ENCODE measurements around the gene ADGRL1. TPM values are rescaled to one million over a fixed set of nuclear protein-coding genes. Genes with fewer than 3 reads are reported as not detected.
A peak's percentile ranks its signal among the peaks of the same experiment; 100 is the strongest.

The ADGRL1 gene
- total and polyA plus RNA-seq, 9 of the 15 experiments (the other 6 are each of a cell fraction or from before 2014, with no cell fraction given), result 0.14 to 37.0 (median 8.6) TPM

GRCh38 chr19:14111486-14111885 lies 94.5 kb downstream of the ADGRL1 start:
- POLR2A ChIA-PET, result no interaction called here

More at GRCh38 chr19:14111486-14111885, 94.5 kb downstream of the ADGRL1 start:
- H2AFZ ChIP-seq (ENCODE audit: low read depth, low read length), result no peak overlapping the region
- no peaks in the 10 kb centered on the region; the same call in 2 of the 3 replicates for H3K36me3 ChIP-seq (ENCODE audit: control insufficient read depth, insufficient read depth, low read length)
- no peaks in the 10 kb centered on the region for H3K27me3 ChIP-seq (ENCODE audit: control insufficient read depth in 2 of 2, insufficient read depth in 2 of 2, low read length in 2 of 2)
- H3K9me1 ChIP-seq (ENCODE audit: control insufficient read depth, insufficient read depth, low read length), result peaks cover 4% of the 10 kb centered on the region
- H3K27ac ChIP-seq (ENCODE audit: extremely low read depth, low read depth, low read length), result no peak overlapping the region
- DNase-seq (ENCODE audit: extremely low read depth in 1 of 4, low spot score in 3 of 4) (no peak), FAIRE-seq (no peak), ATAC-seq (no peak)
- peaks cover 16% of the 10 kb centered on the region for H3K79me2 ChIP-seq (ENCODE audit: control insufficient read depth, insufficient read depth, low read length)
- BruUV-seq (replicated peaks), result no TSS peak
- H3K9ac ChIP-seq (ENCODE audit: insufficient read depth in 1 of 2, low read depth in 2 of 2, low read length in 2 of 2), result 0 out of 4 replicates have a peak overlapping the region, but pooled peaks of 1 of the 2 experiments have one; percentile 56
- no peaks in the 10 kb centered on the region for H3K9me3 ChIP-seq (replicated peaks; ENCODE audit: control insufficient read depth, insufficient read depth, low read depth, low read length)
- in situ Hi-C loops (cut with MboI) (no loop called here), intact Hi-C loops (cut with micrococcal nuclease) (no loop called here)
- H4K20me1 ChIP-seq (replicated peaks; ENCODE audit: control insufficient read depth, insufficient read depth, low read length), result no peaks in the 10 kb centered on the region
- H3K4me3 ChIP-seq, result no peak overlapping the region
- CTCF ChIA-PET (ENCODE audit: low intra/inter-chr PET ratio), result no interaction called here
- H3K4me2 ChIP-seq (ENCODE audit: insufficient read depth, low read length), result no peak overlapping the region
- H3K4me1 ChIP-seq (replicated peaks in 1 of 2; ENCODE audit: control insufficient read depth in 2 of 2, insufficient read depth in 2 of 2, low read length in 2 of 2), result peaks cover 30 to 42% of the 10 kb centered on the region in 2 experiments; a peak in 4 of 5 replicates
- 88% methylated on average over 1 of the region's 1 CpG for WGBS (ENCODE audit: insufficient coverage, low coverage, missing lambda C conversion rate)
- TF ChIP-seq CCAR2 (IDR thresholded peaks at IDR 0.05; ENCODE audit: low read depth, low read length) (no peak), GTF2A2 (tag; IDR thresholded peaks at IDR 0.05) (no peak), RBM25 (IDR thresholded peaks at IDR 0.05; ENCODE audit: low read depth, low read length, severe bottlenecking) (peak; percentile 27), ZBTB8A (IDR thresholded peaks at IDR 0.05; ENCODE audit: partially characterized antibody) (no peak), NFXL1 (CRISPR knock-in tag; IDR thresholded peaks at IDR 0.05) (no peak), FOS (IDR thresholded peaks at IDR 0.05; ENCODE audit: extremely low read depth, insufficient read length) (no peak), POLR2A (conservative IDR thresholded peaks at IDR 0.05) (no peak), SIN3A (IDR thresholded peaks at IDR 0.05; ENCODE audit: borderline replicate concordance in 2 of 2, control insufficient read depth in 1 of 2, low read depth in 2 of 2, low read length in 2 of 2) (no peak), ZC3H8 (IDR thresholded peaks at IDR 0.05) (no peak), CTBP1 (IDR thresholded peaks at IDR 0.05; ENCODE audit: borderline replicate concordance) (no peak), IRF2 (CRISPR knock-in tag; IDR thresholded peaks at IDR 0.05) (no peak), HIVEP1 (CRISPR knock-in tag; IDR thresholded peaks at IDR 0.05) (no peak), ZNF121 (CRISPR knock-in tag; conservative IDR thresholded peaks at IDR 0.05) (peak; percentile 38), E2F6 (IDR thresholded peaks at IDR 0.05; ENCODE audit: borderline replicate concordance in 1 of 2, extremely low read depth in 1 of 2, insufficient read depth in 1 of 2, insufficient read length in 1 of 2, low read depth in 1 of 2, low read length in 1 of 2, poor library complexity in 1 of 2, severe bottlenecking in 1 of 2) (no peak)
